Spleen (tissue), 11 donors: ENCODE data around the gene CBLN3. TPM values are rescaled to one million over a fixed set of nuclear protein-coding genes. Genes with fewer than 3 reads are reported as not detected.

Experiments
- DNase-seq: peaks from one replicate; pipeline ENCODE4 v3.0.0-alpha.2; 2020
- H3K27ac ChIP-seq, 8 donors: fragments of 200-600 bp; sonication (generic) in 7 of 8; 1 replicate in 4 of 8; 2 replicates in 4 of 8; pipeline versions ENCODE4 v1.5.0 to v1.8.0; 2016 to 2021; ENCODE audit warnings: inconsistent platforms in 4 of 8, mild to moderate bottlenecking in 4 of 8, moderate library complexity in 1 of 8
- H3K27me3 ChIP-seq, 7 donors: fragments of 200-600 bp; sonication (generic) in 6 of 7; replicated peaks in 1 of 7; 1 replicate in 4 of 7; 2 replicates in 3 of 7; pipeline versions ENCODE4 v1.5.0 to v1.8.0; 2016 to 2021; ENCODE audit warnings: inconsistent platforms in 3 of 7, mild to moderate bottlenecking in 1 of 7
- H3K36me3 ChIP-seq, 6 donors: fragments of 200-600 bp; sonication (generic) in 5 of 6; 1 replicate in 4 of 6; 2 replicates in 2 of 6; pipeline versions ENCODE4 v1.5.0 to v1.8.0; 2016 to 2021; ENCODE audit warnings: inconsistent platforms in 2 of 6
- H3K4me1 ChIP-seq, 6 donors: fragments of 200-600 bp; sonication (generic) in 5 of 6; 1 replicate in 3 of 6; 2 replicates in 3 of 6; pipeline versions ENCODE4 v1.5.0 to v1.8.0; 2016 to 2021; ENCODE audit warnings: inconsistent platforms in 3 of 6
- H3K4me3 ChIP-seq, 8 donors: fragments of 200-600 bp; sonication (generic) in 7 of 8; 1 replicate in 4 of 8; 2 replicates in 4 of 8; pipeline versions ENCODE4 v1.5.0 to v1.8.0; 2016 to 2021; ENCODE audit warnings: inconsistent platforms in 4 of 8, mild to moderate bottlenecking in 4 of 8, moderate library complexity in 2 of 8
- H3K9me3 ChIP-seq, 8 donors: fragments of 200-600 bp; sonication (generic) in 7 of 8; 1 replicate in 4 of 8; 2 replicates in 4 of 8; pipeline versions ENCODE4 v1.5.0 to v1.8.0; 2016 to 2021; ENCODE audit warnings: inconsistent platforms in 4 of 8
- POLR2A ChIP-seq, 3 donors: fragments of 450-650 bp; IDR thresholded peaks; one replicate each; pipeline ENCODE4 v1.5.1; 2017; ENCODE audit warnings: antibody characterized with exemption in 3 of 3, mild to moderate bottlenecking in 1 of 3
- POLR2AphosphoS5 ChIP-seq, 3 donors: sonication (generic); formaldehyde crosslinking; IDR thresholded peaks; one replicate each; pipeline ENCODE4 v1.5.1; 2017; ENCODE audit warnings: antibody characterized with exemption in 3 of 3
- WGBS, 5 donors: extraction: QIAGEN DNeasy Blood & Tissue Kit in 3 of 5; methylation state at CpG; one replicate each; pipeline versions ENCODE4 v1.1.5 to v1.1.7; 2013 to 2018; 5-methylcytosine and 5-hydroxymethylcytosine counted together
- intact Hi-C: fragments of 100-400 bp; cut with DNase I; formaldehyde crosslinking; loops from one replicate; pipeline ENCODE4 v1.15.0; 2023; ENCODE audit warnings: low total_unique reads
- polyA plus RNA-seq, 3 donors: library from polyadenylated mRNA; stranded (reverse); fragments of 200-250 nt; gene quantifications; one replicate each; pipeline ENCODE4 v1.2.1, GENCODE V29; 2013
- total RNA-seq, 7 donors: library from RNA; depleted of rRNA in 3 of 7; stranded (reverse); fragments of >200 nt in 3 of 7; fragmentation: NEBNext Ultra II Directional in 4 of 7; extraction: Animal tissue kit (Norgen Biotek cat#: 25700) in 4 of 7; gene quantifications; one replicate each; pipeline versions ENCODE4 v1.1.0 to v1.2.1, GENCODE V29; 2016 to 2021
- TF ChIP-seq, protein P1 (sequence below), 11 experiments: fragments of 200-600 bp in 7 of 11; fragments of 450-650 bp in 4 of 11; sonication (generic) in 4 of 11; IDR thresholded peaks in 8 of 11; conservative IDR thresholded peaks in 3 of 11; 1 replicate in 7 of 11; 2 replicates in 4 of 11; pipeline versions ENCODE4 v1.4.0 to v1.8.0; 2016 to 2021; ENCODE audit warnings: antibody characterized with exemption in 11 of 11, inconsistent platforms in 4 of 11, mild to moderate bottlenecking in 1 of 11
- donor health status: healthy with polysubstance abuse.
- donor health status: DM: no; HTN: no; CAD: no; lungs with moderate emphysema.
- donor health status: DM: no; HTN: no; CAD: no.
- donor health status: Bipolar disorder and iron deficiency.
- donor health status: healthy.
- donor health status: DM: no; HTN: no; CAD: no.
- donor health status: DM: yes; HTN: yes; CAD: no.

The CBLN3 gene
- total and polyA plus RNA-seq, 10 donors = 4.3 to 21.7 (median 10.2) TPM

DNA sequence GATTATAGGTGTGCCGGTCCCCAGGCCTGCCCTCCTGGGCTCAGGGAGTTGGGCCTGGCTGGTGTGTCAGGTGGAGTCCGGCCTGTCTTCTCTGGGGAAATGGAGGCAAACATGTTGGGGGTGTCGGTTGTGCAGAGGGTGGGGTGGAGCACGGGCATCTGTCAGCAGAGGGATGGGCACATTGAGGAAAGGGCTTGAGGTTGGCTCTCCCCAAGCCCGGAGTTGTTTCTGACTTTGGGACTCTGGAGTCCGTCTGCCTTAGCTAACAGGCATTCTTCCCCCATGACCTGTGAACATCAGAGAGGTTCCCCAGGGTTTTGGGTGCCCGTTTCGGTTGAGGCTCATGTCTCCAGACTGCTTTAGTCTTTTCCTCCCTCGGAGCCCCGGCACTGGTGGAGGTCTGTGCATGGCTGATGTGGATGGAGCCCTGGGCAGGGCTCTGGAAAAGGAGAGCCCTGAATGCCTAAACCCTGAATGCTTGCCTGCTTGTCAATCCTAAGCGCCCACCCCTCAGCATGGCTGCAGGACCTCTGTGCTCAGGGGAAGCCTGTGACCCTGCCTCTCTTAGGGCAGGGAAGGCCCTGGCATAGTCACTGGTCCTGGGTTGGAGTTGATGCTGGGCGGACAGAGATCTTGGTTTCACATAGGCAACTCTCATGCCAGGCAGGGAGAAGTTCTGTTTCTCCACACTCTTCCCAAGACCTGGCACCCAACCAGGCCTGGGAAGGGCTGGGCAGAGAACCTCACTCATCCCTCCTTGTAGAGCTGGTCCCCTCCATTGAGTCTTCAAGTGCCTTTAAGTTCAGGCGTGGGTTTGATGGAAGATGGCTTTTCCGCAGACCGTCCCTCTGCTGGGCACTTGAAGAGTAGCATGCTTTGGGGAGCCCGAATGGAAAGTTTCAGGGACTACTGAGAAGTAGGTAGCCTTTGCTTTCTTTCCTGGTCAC is 17.8 kb downstream of the CBLN3 start:
- whole genome bisulfite sequencing, 5 donors = 64 to 77% (median 71%) methylated on average over 14 to 16 of the region's 16 CpGs
- H3K27ac ChIP-seq = no peak overlapping the region
- H3K4me3 ChIP-seq = no peak overlapping the region
- TF ChIP-seq POLR2A (IDR thresholded peaks at IDR 0.05) = no peak
- TF ChIP-seq, protein P1, sequence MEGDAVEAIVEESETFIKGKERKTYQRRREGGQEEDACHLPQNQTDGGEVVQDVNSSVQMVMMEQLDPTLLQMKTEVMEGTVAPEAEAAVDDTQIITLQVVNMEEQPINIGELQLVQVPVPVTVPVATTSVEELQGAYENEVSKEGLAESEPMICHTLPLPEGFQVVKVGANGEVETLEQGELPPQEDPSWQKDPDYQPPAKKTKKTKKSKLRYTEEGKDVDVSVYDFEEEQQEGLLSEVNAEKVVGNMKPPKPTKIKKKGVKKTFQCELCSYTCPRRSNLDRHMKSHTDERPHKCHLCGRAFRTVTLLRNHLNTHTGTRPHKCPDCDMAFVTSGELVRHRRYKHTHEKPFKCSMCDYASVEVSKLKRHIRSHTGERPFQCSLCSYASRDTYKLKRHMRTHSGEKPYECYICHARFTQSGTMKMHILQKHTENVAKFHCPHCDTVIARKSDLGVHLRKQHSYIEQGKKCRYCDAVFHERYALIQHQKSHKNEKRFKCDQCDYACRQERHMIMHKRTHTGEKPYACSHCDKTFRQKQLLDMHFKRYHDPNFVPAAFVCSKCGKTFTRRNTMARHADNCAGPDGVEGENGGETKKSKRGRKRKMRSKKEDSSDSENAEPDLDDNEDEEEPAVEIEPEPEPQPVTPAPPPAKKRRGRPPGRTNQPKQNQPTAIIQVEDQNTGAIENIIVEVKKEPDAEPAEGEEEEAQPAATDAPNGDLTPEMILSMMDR (IDR thresholded peaks at IDR 0.05 in 8 of 11, conservative IDR thresholded peaks at IDR 0.05 in 3 of 11) = peak; percentile 26 to 80 (median 66)
- peak in 1 of 3 donors; percentile 21 for TF ChIP-seq POLR2AphosphoS5 (IDR thresholded peaks at IDR 0.05)
- H3K4me1 ChIP-seq = no peaks in the 10 kb centered on the region
- peaks cover 0 to 4% (median 0%) of the 10 kb centered on the region in 7 donors for H3K27me3 ChIP-seq
- no peaks in the 10 kb centered on the region for H3K9me3 ChIP-seq
- no peak for DNase-seq
- peaks cover 0 to 64% (median 17%) of the 10 kb centered on the region in 6 donors for H3K36me3 ChIP-seq
- intact Hi-C loops = loop anchor here (10.0 kb wide), 1 partner anchor 47 kb away; the partner anchor contains the start of gene NFATC4

DNA sequence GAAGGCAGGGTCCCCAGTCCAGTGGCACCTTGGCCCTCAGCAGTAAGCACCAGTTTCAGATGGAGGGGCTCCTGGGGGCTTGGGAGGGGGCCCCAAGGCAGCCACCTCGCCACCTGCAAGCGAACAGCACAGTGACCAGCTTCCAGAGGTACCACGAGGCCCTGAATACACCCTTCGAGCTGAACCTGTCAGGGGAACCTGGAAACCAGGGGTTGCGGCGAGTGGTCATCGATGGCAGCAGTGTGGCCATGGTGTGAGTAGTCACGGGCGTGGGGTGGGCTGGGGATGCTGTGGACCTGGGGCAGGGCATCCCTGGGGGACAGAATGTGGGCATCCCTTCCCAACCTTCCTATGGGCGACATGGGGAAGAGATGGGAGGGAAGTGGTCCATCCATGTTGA is 19.5 kb downstream of the CBLN3 start:
- TF ChIP-seq, protein P1 (IDR thresholded peaks at IDR 0.05 in 8 of 11, conservative IDR thresholded peaks at IDR 0.05 in 3 of 11) = no peak
- no peak for TF ChIP-seq POLR2A (IDR thresholded peaks at IDR 0.05)
- TF ChIP-seq POLR2AphosphoS5 (IDR thresholded peaks at IDR 0.05) = no peak
- intact Hi-C loops = loop anchor here (10.0 kb wide), 1 partner anchor 45 kb away; the partner anchor contains the start of gene NFATC4
- H3K9me3 ChIP-seq = no peaks in the 10 kb centered on the region
- no peak overlapping the region for H3K27ac ChIP-seq
- H3K27me3 ChIP-seq = no peaks in the 10 kb centered on the region
- 87 to 96% (median 89%) methylated on average over 10 of the region's 10 CpGs for WGBS, 5 donors
- H3K4me1 ChIP-seq = no peaks in the 10 kb centered on the region
- no peak overlapping the region for H3K4me3 ChIP-seq
- DNase-seq = no peak
- H3K36me3 ChIP-seq = peaks cover 0 to 55% (median 12%) of the 10 kb centered on the region in 6 donors

DNA sequence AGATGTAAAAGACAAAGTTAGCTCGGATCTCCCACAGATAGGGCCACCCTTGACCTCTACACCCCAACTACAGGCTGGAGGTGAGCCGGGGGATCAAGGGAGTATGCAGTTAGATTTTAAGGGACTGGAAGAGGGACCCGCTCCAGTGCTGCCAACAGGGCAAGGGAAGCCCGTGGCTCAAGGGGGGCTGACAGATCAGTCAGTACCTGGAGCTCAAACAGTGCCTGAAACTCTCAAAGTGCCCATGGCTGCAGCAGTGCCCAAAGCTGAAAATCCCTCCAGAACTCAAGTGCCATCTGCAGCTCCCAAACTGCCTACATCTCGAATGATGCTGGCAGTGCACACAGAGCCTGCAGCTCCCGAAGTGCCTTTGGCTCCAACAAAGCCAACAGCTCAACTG is 20.3 kb downstream of the CBLN3 start:
- Histone ChIP-seq H3K4me3 (no peak overlapping the region), H3K27ac (no peak overlapping the region), H3K36me3 (peaks cover 0 to 47% (median 8%) of the 10 kb centered on the region in 6 donors), H3K9me3 (no peaks in the 10 kb centered on the region), H3K27me3 (no peaks in the 10 kb centered on the region), H3K4me1 (no peaks in the 10 kb centered on the region)
- no peak for TF ChIP-seq POLR2A (IDR thresholded peaks at IDR 0.05)
- TF ChIP-seq, protein P1 (IDR thresholded peaks at IDR 0.05 in 8 of 11, conservative IDR thresholded peaks at IDR 0.05 in 3 of 11) = no peak
- TF ChIP-seq POLR2AphosphoS5 (IDR thresholded peaks at IDR 0.05) = no peak
- intact Hi-C loops = no loop called here
- WGBS, 5 donors = 74 to 91% (median 83%) methylated on average over 4 to 6 of the region's 6 CpGs
- no peak for DNase-seq

DNA sequence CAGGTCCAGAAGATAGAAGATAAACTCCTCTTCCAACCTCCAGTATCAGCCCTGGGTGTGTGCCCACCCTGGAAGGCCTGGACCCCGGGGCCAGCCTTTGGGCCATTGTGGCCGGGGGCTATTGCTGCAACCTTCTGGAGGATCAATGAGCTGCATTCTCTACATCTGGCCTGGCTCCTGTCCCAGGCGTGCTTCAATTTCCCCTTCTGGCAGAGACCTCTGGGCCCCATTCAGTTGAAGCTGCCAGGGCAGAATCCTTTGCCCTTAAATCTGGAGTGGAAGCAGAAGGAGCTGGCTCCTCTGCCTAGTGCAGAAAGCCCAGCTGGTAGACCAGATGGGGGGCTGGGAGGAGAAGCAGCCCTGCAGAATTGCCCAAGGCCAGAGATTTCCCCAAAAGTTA is 20.7 kb downstream of the CBLN3 start:
- intact Hi-C loops = no loop called here
- no peak for DNase-seq

More for the DNA sequence above, 20.7 kb downstream of the CBLN3 start:
- Histone ChIP-seq H3K27me3 (no peaks in the 10 kb centered on the region), H3K4me3 (no peak overlapping the region), H3K4me1 (peaks cover 0 to 4% (median 0%) of the 10 kb centered on the region in 6 donors), H3K9me3 (no peaks in the 10 kb centered on the region), H3K27ac (no peak overlapping the region), H3K36me3 (peaks cover 0 to 43% (median 3%) of the 10 kb centered on the region in 6 donors)
- TF ChIP-seq POLR2AphosphoS5 (IDR thresholded peaks at IDR 0.05) (no peak), POLR2A (IDR thresholded peaks at IDR 0.05) (no peak)
- TF ChIP-seq, protein P1 (IDR thresholded peaks at IDR 0.05 in 8 of 11, conservative IDR thresholded peaks at IDR 0.05 in 3 of 11) = no peak
- 45 to 78% (median 60%) methylated on average over 1 to 3 of the region's 3 CpGs for WGBS, 5 donors
